D721Med (cell line): ENCODE results near the gene KCNH5.

Source experiments
- DNase-seq: peaks from one replicate; pipeline ENCODE4 v3.0.0; 2011; ENCODE audit warnings: low spot score; ENCODE audit not compliant: insufficient read length
- FAIRE-seq: peaks from 2 replicates; lab custom pipeline; 2011; peaks lifted over from hg19 to GRCh38; lab: Jason Lieb, UNC
- CTCF ChIP-seq: IDR thresholded peaks from 2 replicates; pipeline ENCODE4 v1.5.1; 2012; ENCODE audit warnings: mild to moderate bottlenecking, control low read depth; ENCODE audit not compliant: insufficient read depth; ENCODE audit errors: missing control alignments

The KCNH5 gene

GRCh38 chr14:62684376-62684775 is 360.9 kb downstream of the KCNH5 start:
- DNase-seq = no peak

GRCh38 chr14:62682208-62682607 is 363.1 kb downstream of the KCNH5 start:
- no peak for TF ChIP-seq CTCF
- no peak for DNase-seq
- no peak for FAIRE-seq

More at GRCh38 chr14:62684376-62684775, 360.9 kb downstream of the KCNH5 start:
- no peak for FAIRE-seq
- TF ChIP-seq CTCF = no peak

- FAIRE-seq = no peak
- DNase-seq = no peak
- TF ChIP-seq CTCF = no peak
Measured at GRCh38 chr14:62674563-62675237, 370.6 kb downstream of the KCNH5 start.

- DNase-seq (no peak), FAIRE-seq (no peak)
- no peak for TF ChIP-seq CTCF
Measured at GRCh38 chr14:62673014-62673755, 372.1 kb downstream of the KCNH5 start.

GRCh38 chr14:62670526-62670925 is 374.7 kb downstream of the KCNH5 start:
- no peak for DNase-seq
- FAIRE-seq = no peak

GRCh38 chr14:62667421-62667914 is 377.8 kb downstream of the KCNH5 start:
- TF ChIP-seq CTCF = no peak
- no peak for FAIRE-seq
- no peak for DNase-seq

More at GRCh38 chr14:62670526-62670925, 374.7 kb downstream of the KCNH5 start:
- TF ChIP-seq CTCF = no peak
